ENCODE results near the gene CYGB.
"Not testable (repeated sequence)": the region's sequence is repeated elsewhere in the genome, so short reads cannot be mapped to it uniquely, and the experiment has no call there.

The CYGB gene

DNA sequence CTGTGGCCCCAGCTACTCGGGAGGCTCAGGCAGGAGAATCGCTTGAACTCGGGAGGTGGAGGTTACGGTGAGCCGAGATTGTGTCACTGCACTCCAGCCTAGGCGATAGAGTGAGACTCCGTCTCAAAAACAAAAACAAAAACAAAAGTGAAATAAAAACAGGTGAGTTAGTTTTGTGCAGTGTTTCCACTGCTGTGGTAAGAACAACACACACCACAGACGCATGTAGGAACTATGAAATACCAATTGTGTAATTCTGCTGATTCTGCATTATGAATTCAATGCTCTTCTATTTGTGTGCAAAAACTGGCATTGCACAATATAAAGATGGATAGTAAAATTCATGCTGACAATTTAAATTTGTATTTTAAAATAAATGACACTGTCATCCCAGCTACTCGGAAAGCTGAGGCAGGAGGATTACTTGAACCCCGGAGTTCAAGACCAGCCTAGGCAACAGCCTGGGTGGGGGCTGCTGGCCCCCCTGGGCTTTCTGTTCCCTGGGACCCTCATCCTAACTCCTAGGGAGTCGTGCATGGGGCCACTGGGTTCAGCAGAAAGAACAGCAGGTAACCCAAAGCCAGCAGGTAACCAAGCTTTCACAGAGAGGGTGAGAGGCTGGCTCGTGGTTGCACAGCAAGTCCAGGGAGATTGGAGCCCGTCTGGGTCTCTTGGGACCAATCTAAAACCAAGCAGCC, 25.7 kb downstream of the CYGB start:
- H3K9me3 ChIP-seq (ENCODE audit: low read length): no peaks in the 10 kb centered on the region
- peaks cover 0 to 5% of the 10 kb centered on the region in 2 donors for H3K27me3 ChIP-seq (ENCODE audit: control insufficient read depth in 1 of 2, insufficient read depth in 2 of 2, low read length in 2 of 2)
- no peak overlapping the region for H3K4me3 ChIP-seq (ENCODE audit: low read depth in 1 of 2, low read length in 2 of 2)
- no peaks in the 10 kb centered on the region for H3K36me3 ChIP-seq (ENCODE audit: insufficient read depth, low read length)
- no peaks in the 10 kb centered on the region for H3K4me1 ChIP-seq (ENCODE audit: insufficient read depth, low read length)
- H3K9ac ChIP-seq (ENCODE audit: low read length): no peak overlapping the region
- H3K27ac ChIP-seq (ENCODE audit: low read depth, low read length): no peak overlapping the region

DNA sequence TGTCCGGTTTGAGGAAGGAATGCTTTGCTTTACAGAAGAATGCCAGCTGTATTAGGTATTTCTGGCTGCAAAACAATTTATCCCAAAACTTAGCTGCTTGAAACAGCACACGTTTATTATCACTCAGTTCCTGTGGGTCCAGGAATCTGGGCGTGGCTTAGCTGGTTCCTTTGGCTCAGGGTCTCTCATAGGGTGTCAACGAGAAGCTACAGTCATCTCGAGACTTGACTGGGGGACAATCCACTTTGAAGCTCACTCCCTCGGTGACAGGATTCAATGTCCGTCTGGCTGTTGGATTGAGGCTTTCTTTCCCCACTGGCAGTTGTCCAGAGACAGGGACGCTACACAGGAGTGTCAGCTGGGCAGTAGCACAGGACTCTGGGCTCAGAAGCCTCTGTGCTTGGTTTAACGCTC, 26.7 kb downstream of the CYGB start:
- Histone ChIP-seq H3K27ac (ENCODE audit: low read depth, low read length) (no peak overlapping the region), H3K9me3 (ENCODE audit: low read length) (no peaks in the 10 kb centered on the region), H3K4me3 (ENCODE audit: low read depth in 1 of 2, low read length in 2 of 2) (no peak overlapping the region), H3K27me3 (ENCODE audit: control insufficient read depth in 1 of 2, insufficient read depth in 2 of 2, low read length in 2 of 2) (peaks cover 0 to 5% of the 10 kb centered on the region in 2 donors), H3K9ac (ENCODE audit: low read length) (no peak overlapping the region), H3K4me1 (ENCODE audit: insufficient read depth, low read length) (no peaks in the 10 kb centered on the region), H3K36me3 (ENCODE audit: insufficient read depth, low read length) (no peaks in the 10 kb centered on the region)

DNA sequence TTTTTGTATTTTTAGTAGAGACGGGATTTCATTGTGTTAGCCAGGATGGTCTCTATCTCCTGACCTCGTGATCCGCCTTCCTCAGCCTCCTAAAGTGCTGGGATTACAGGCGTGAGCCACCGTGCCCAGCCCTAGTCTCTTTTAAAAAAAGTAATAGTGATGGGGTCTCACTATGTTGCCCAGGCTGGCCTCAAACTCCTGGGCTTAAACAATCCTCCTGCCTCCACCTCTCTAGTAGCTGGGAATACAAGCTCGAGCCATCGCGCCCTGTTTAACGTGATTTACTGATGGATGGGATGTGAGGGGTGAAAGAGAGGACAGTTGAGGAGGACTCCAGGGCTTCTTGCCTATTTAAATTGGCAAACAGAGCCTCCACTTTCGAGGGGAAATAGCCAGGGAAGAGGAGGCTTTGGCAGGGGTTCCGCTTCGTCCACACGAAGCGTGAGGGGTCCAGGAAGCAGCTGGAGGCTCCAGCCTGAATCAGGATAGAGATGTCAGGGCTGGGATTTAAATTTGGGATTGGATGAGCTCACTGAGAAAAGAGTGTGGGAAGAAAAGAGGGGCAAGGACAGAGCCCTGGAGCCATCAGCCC, 28.9 kb downstream of the CYGB start:
- H3K27ac ChIP-seq (ENCODE audit: low read depth, low read length); H3K9me3 ChIP-seq (ENCODE audit: low read length); H3K4me3 ChIP-seq (ENCODE audit: low read depth in 1 of 2, low read length in 2 of 2); H3K36me3 ChIP-seq (ENCODE audit: insufficient read depth, low read length); H3K9ac ChIP-seq (ENCODE audit: low read length); H3K27me3 ChIP-seq (ENCODE audit: control insufficient read depth in 1 of 2, insufficient read depth in 2 of 2, low read length in 2 of 2); H3K4me1 ChIP-seq (ENCODE audit: insufficient read depth, low read length): not testable (repeated sequence)

DNA sequence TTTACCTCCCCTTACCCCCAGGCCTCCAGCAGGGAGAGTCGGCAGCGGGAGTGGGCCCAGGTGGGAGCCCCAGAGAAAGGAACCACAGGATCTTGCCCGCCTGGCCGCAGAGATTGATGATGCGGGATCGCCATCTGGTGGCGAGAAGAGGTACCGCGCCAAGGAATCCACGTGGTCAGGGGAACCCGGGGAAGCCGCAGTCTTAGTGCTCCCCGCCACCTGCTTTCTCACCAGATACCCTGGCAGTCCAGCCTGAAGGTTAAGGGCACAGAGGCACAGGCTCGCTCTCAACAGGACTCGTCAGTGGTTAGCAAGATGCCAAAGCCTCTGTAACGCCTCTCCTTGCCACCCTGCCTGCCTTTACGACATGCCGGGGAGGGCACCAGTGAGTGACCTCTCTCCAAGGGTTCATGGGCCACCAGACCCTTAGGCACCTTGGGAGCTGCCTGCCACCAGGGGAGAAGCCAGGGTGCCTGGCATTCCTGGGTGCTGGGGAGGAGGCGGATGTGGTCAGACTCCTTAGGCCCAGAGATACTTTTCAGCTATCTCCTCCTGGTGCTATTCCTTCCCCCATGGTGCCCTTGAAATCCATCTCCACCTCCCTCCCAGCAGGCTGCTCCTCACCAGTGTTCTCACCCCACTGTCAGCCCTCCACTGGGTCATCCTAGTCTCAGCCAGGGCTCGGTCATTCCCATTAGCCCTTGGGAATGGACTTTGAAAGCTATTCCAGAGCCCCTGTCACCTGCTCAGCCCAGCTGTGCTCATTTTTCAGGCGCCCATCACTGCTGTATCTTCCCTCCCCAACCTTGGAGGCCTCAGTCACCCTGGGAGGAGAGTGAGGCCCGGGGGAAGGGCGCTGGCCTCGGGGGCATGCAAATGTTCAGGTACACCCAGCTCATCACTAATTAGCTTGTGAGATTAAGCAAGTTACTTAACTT, 30.8 kb downstream of the CYGB start:
- Histone ChIP-seq H3K36me3 (ENCODE audit: insufficient read depth, low read length) (no peaks in the 10 kb centered on the region), H3K9ac (ENCODE audit: low read length) (no peak overlapping the region), H3K4me1 (ENCODE audit: insufficient read depth, low read length) (peaks cover 8% of the 10 kb centered on the region), H3K27ac (ENCODE audit: low read depth, low read length) (no peak overlapping the region), H3K9me3 (ENCODE audit: low read length) (no peaks in the 10 kb centered on the region), H3K4me3 (ENCODE audit: low read depth in 1 of 2, low read length in 2 of 2) (no peak overlapping the region), H3K27me3 (ENCODE audit: control insufficient read depth in 1 of 2, insufficient read depth in 2 of 2, low read length in 2 of 2) (peaks cover 0 to 5% of the 10 kb centered on the region in 2 donors)

DNA sequence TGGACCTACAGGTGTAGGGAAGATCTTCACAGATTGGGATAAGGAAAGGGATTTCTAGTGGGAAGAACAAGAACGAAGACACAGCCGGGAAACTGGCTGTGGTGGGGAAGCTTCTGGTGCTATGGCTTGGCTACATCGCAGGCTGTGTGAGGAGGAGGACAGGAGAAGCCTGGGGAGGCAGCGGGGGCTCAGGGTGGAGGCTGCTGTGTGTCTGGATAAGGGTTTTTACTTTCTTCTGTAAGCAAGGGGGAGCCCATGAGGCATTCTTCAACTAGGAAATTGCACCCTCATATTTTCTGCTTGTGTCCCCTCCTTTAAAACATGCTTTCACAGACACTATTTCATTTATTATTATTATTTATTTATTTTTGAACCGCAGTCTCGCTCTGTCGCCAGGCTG, 33.4 kb downstream of the CYGB start:
- Histone ChIP-seq H3K4me3 (ENCODE audit: low read depth in 1 of 2, low read length in 2 of 2) (no peak overlapping the region), H3K4me1 (ENCODE audit: insufficient read depth, low read length) (peaks cover 14% of the 10 kb centered on the region), H3K9me3 (ENCODE audit: low read length) (no peaks in the 10 kb centered on the region), H3K27me3 (ENCODE audit: control insufficient read depth in 1 of 2, insufficient read depth in 2 of 2, low read length in 2 of 2) (peaks cover 0 to 5% of the 10 kb centered on the region in 2 donors), H3K27ac (ENCODE audit: low read depth, low read length) (no peak overlapping the region), H3K9ac (ENCODE audit: low read length) (no peak overlapping the region), H3K36me3 (ENCODE audit: insufficient read depth, low read length) (no peaks in the 10 kb centered on the region)

DNA sequence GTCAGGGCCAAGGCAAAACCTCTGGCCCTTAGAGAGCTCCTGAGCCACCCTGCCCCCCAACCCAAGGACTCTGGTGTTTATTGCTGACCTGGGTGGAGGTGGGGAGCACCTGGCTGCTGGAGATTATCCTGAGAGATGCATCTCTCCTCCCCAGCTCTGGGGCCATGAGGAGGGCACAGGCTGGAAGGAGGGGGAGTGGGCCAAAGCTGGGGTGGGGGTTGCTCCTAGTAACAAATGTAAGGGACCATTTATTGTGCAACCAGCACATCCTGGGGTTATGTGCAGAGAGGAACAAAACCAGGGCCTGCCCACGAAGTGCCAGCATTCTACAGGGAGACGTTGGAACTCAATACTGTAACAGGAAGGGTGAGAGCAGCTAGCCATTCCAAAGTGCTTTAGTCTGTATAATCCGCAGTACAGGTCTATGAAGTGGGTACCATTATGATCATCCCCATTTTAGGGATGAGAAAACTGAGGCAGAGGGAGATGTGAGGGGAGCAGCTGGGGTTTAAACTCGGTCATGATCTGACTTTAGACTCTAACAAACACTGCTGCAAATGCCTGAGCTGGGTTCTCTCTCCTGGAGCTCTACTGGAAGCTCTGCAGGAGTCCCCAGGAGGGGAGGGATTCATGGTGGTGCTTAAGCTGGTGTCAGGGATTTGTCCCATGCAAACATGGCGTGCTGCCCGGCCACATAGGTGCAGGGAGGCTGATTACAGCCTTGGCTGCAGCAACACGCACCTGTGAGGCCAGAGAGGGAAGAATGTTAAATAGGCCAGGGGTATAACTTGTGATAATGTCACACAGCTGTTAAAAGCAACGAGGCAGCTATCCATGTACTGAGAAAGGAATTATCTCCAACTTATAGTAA, 34.9 kb downstream of the CYGB start:
- Histone ChIP-seq H3K36me3 (ENCODE audit: insufficient read depth, low read length) (no peaks in the 10 kb centered on the region), H3K4me1 (ENCODE audit: insufficient read depth, low read length) (peaks cover 29% of the 10 kb centered on the region), H3K4me3 (ENCODE audit: low read depth in 1 of 2, low read length in 2 of 2) (no peak overlapping the region), H3K27ac (ENCODE audit: low read depth, low read length) (no peak overlapping the region), H3K9ac (ENCODE audit: low read length) (no peak overlapping the region), H3K9me3 (ENCODE audit: low read length) (no peaks in the 10 kb centered on the region), H3K27me3 (ENCODE audit: control insufficient read depth in 1 of 2, insufficient read depth in 2 of 2, low read length in 2 of 2) (peaks cover 0 to 5% of the 10 kb centered on the region in 2 donors)

DNA sequence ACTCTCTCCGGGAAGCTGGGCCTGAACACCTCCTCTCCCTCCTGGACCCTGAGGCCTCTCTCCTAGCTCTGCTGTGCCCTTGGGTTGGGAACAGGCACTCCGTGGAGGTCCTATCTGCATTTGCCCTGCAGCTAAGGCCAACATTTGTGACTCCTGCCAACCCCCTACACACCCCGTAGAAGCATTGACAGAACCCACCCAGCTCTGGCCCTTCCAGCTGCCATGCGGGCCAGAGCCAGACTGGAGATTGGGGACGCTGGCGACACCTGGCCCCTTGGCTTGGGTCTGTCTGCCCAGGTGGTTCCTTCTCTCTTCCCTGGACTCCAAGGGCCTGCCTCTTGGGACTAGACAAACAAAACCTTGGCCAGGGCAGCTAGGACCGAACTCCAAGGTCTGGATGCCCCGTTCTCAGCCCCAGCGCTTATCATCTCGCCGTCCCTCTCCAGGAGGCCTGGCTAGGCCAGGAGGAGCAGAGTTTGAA, 35.6 kb downstream of the CYGB start:
- Histone ChIP-seq H3K27ac (ENCODE audit: low read depth, low read length) (no peak overlapping the region), H3K27me3 (ENCODE audit: control insufficient read depth in 1 of 2, insufficient read depth in 2 of 2, low read length in 2 of 2) (peaks cover 0 to 1% of the 10 kb centered on the region in 2 donors), H3K9me3 (ENCODE audit: low read length) (no peaks in the 10 kb centered on the region), H3K4me3 (ENCODE audit: low read depth in 1 of 2, low read length in 2 of 2) (peak overlapping the region; percentile 34 to 49), H3K9ac (ENCODE audit: low read length) (no peak overlapping the region), H3K36me3 (ENCODE audit: insufficient read depth, low read length) (no peaks in the 10 kb centered on the region), H3K4me1 (ENCODE audit: insufficient read depth, low read length) (peaks cover 32% of the 10 kb centered on the region)

DNA sequence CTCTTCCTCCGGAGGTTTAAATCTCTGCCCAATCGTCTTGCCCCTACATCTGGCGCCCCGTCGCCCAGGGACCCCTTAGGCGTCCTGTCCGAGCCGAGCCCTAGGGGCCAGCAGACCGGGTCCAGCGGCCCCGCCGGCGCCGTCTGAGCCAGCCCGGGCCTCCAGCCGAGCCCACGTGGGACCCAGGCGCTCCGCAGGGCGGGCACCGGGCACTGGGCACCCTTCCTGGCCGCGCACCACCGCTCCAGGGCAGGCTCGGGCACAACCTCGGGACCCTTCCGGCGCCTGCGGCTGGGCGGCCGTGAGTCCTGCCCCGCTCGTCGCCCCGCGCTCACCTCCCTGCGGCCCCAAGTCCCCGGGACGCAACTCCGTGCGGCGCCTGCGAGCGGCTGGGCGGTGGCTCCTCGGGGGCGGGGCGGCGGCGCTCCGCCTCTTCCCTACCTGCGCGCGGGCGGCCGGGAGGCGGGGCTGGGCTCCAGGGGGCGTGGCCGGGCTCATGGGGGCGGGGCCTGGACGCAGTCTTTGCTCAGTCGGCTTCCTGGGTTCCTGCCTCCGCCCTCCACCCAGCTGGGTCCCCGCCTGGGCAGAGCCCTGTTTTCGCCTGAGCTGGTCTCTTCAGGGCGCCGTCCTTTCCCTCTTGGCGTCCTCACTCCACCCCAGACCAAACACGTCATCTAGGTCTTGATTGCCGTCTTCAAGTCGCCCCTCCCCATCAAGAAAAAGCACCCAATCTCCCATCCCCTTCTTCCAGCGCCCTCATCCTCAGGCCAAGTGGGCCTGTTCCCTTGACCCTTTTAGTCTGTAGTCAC, 36.3 kb downstream of the CYGB start, which contains the start of gene RHBDF2:
TSS of gene RHBDF2 (minus strand) at position 406 of the 809 bp plus-strand sequence. CDS start 19,899 bp downstream, outside the sequence.
- H3K9ac ChIP-seq (ENCODE audit: low read length): no peak within 1 kb of the TSS
- peak within 1 kb of the TSS; percentile 34 to 49 for H3K4me3 ChIP-seq (ENCODE audit: low read depth in 1 of 2, low read length in 2 of 2)
- peak within 1 kb of the TSS; percentile 24 for H3K27ac ChIP-seq (ENCODE audit: low read depth, low read length)
- no peaks in the 10 kb centered on the region for H3K9me3 ChIP-seq (ENCODE audit: low read length)
- H3K36me3 ChIP-seq (ENCODE audit: insufficient read depth, low read length): no peaks in the 10 kb centered on the region
- H3K4me1 ChIP-seq (ENCODE audit: insufficient read depth, low read length): peaks cover 34% of the 10 kb centered on the region
- H3K27me3 ChIP-seq (ENCODE audit: control insufficient read depth in 1 of 2, insufficient read depth in 2 of 2, low read length in 2 of 2): no peaks in the 10 kb centered on the region

DNA sequence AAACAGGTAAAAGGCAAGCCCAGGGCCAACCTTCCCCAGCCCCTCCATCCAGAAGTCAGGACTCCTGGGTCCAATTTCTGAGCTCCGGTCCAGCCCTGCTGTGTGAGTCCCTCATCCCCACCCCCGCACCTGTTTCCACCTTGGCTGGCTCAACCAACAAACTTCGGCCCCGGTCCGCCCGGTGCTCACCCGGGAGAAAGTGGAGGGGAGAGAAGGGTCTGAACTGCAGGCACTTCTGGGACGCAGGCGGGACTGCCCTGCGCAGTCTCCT, 36.8 kb downstream of the CYGB start:
- no peaks in the 10 kb centered on the region for H3K9me3 ChIP-seq (ENCODE audit: low read length)
- peaks cover 35% of the 10 kb centered on the region for H3K4me1 ChIP-seq (ENCODE audit: insufficient read depth, low read length)
- no peaks in the 10 kb centered on the region for H3K36me3 ChIP-seq (ENCODE audit: insufficient read depth, low read length)
- peak overlapping the region; percentile 24 for H3K27ac ChIP-seq (ENCODE audit: low read depth, low read length)
- H3K27me3 ChIP-seq (ENCODE audit: control insufficient read depth in 1 of 2, insufficient read depth in 2 of 2, low read length in 2 of 2): no peaks in the 10 kb centered on the region
- no peak overlapping the region for H3K9ac ChIP-seq (ENCODE audit: low read length)
- H3K4me3 ChIP-seq (ENCODE audit: low read depth in 1 of 2, low read length in 2 of 2): peak overlapping the region; percentile 34 to 49

DNA sequence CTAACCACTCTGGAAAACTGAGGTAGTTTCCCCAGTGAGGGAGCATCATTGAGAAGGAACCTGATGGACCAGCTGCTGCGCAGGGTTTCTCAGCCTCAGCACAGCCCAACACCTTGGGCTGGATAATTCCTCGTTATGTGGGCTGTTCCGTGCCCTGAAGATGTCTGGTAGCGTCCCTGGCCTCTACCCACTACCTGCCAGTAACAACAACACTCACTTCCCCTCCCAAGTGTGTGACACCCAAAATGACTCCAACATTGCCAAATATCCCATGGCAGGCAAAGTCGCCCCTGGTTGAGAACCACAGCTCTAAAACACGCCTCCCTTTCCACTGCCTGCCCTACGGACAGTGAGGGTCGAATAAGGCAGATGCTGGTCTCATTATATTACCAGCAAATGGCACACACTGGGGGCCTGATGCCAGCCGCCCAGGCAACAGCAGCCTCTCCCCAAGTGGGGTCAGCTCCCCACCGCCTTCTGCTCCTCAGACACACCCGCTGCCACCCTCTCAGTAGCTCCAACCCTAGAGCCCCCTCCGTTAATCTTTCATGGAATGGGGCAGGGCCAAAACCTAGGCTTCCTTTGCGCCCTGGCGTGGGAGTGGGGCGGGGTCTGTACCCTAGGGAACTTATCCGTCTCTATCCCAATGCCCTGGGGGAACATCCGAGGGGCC, 37.3 kb downstream of the CYGB start:
- peaks cover 35% of the 10 kb centered on the region for H3K4me1 ChIP-seq (ENCODE audit: insufficient read depth, low read length)
- no peak overlapping the region for H3K9ac ChIP-seq (ENCODE audit: low read length)
- no peaks in the 10 kb centered on the region for H3K9me3 ChIP-seq (ENCODE audit: low read length)
- H3K27ac ChIP-seq (ENCODE audit: low read depth, low read length): no peak overlapping the region
- H3K4me3 ChIP-seq (ENCODE audit: low read depth in 1 of 2, low read length in 2 of 2): peak overlapping the region in 1 of 2 donors; percentile 49
- H3K27me3 ChIP-seq (ENCODE audit: control insufficient read depth in 1 of 2, insufficient read depth in 2 of 2, low read length in 2 of 2): no peaks in the 10 kb centered on the region
- H3K36me3 ChIP-seq (ENCODE audit: insufficient read depth, low read length): no peaks in the 10 kb centered on the region

Measured in muscle layer of colon (tissue), 2 donors.